Endodermal cell (in vitro differentiated cells): Measurements from ENCODE around the gene AKR1C3. TPM values are rescaled to one million over a fixed set of nuclear protein-coding genes. Genes with fewer than 3 reads are reported as not detected.

Source experiments
- DNase-seq: peaks from one replicate; pipeline ENCODE4 v3.0.0-alpha.2; 2017
- H3K27ac ChIP-seq: 2 replicates; pipeline ENCODE4 v1.5.1; 2013; ENCODE audit warnings: mild to moderate bottlenecking, low read depth, low read length, moderate library complexity
- H3K27me3 ChIP-seq: 2 replicates; pipeline ENCODE4 v1.6.1; 2013; ENCODE audit warnings: mild to moderate bottlenecking, low read length, moderate library complexity; ENCODE audit not compliant: insufficient read depth, control insufficient read depth, poor library complexity, severe bottlenecking
- H3K36me3 ChIP-seq: 2 replicates; pipeline ENCODE4 v1.7.0; 2013; ENCODE audit warnings: mild to moderate bottlenecking, low read length, moderate library complexity; ENCODE audit not compliant: control insufficient read depth, insufficient read depth
- H3K4me1 ChIP-seq: one replicate; pipeline ENCODE4 v1.7.0; 2013; ENCODE audit warnings: low read length; ENCODE audit not compliant: control insufficient read depth, insufficient read depth
- H3K4me3 ChIP-seq: 2 replicates; pipeline ENCODE4 v1.5.1; 2013; ENCODE audit warnings: mild to moderate bottlenecking, low read length, moderate library complexity
- H3K9ac ChIP-seq: 2 replicates; pipeline ENCODE4 v1.6.1; 2013; ENCODE audit warnings: mild to moderate bottlenecking, low read length, moderate library complexity; ENCODE audit not compliant: poor library complexity, severe bottlenecking; ENCODE audit errors: extremely low read depth
- H3K9me3 ChIP-seq: 2 replicates; pipeline ENCODE4 v1.6.1; 2013; ENCODE audit warnings: mild to moderate bottlenecking, low read length, moderate library complexity; ENCODE audit not compliant: control insufficient read depth
- H3K27ac Mint-ChIP-seq: 2 replicates; pipeline ENCODE4 v1.8.0; 2020; ENCODE audit warnings: mixed read lengths
- H3K27me3 Mint-ChIP-seq: 2 replicates; pipeline ENCODE4 v1.8.0; 2021; ENCODE audit warnings: mild to moderate bottlenecking, mixed read lengths; ENCODE audit not compliant: insufficient read depth
- H3K36me3 Mint-ChIP-seq: 2 replicates; pipeline ENCODE4 v1.8.0; 2020; ENCODE audit warnings: low read depth, mixed read lengths
- H3K4me1 Mint-ChIP-seq: 2 replicates; pipeline ENCODE4 v1.8.0; 2020; ENCODE audit warnings: mixed read lengths
- H3K4me3 Mint-ChIP-seq: 2 replicates; pipeline ENCODE4 v1.8.0; 2020; ENCODE audit warnings: mild to moderate bottlenecking, moderate library complexity, mixed read lengths
- H3K9me3 Mint-ChIP-seq: 2 replicates; pipeline ENCODE4 v1.8.0; 2020; ENCODE audit warnings: mild to moderate bottlenecking, mixed read lengths
- CTCF ChIP-seq: fragments of 200-600 bp; sonication (generic); conservative IDR thresholded peaks from 2 replicates; pipeline ENCODE4 v1.5.0; 2021; ENCODE audit warnings: antibody characterized with exemption, mild to moderate bottlenecking
- WGBS, 2 experiments: methylation state at CpG; one replicate each; pipeline versions ENCODE4 v1.1.5 to v1.1.7; 2013; ENCODE audit warnings: missing lambda C conversion rate in 2 of 2, mixed read lengths in 1 of 2; ENCODE audit not compliant: insufficient coverage in 1 of 2, insufficient read length in 1 of 2; 5-methylcytosine and 5-hydroxymethylcytosine counted together
- long read RNA-seq, 4 experiments: library from polyadenylated mRNA in 2 of 4; library from RNA in 1 of 4; library from capped mRNA in 1 of 4; stranded (forward) in 3 of 4; unstranded in 1 of 4; transcript quantifications; one replicate each; pipeline ENCODE4 v2.0.0, GENCODE V29; 2020 to 2021; ENCODE audit warnings: inconsistent platforms in 1 of 4
- polyA plus RNA-seq, 2 experiments: library from polyadenylated mRNA; stranded (reverse); fragments of 50-300 nt; gene quantifications; one replicate each; pipeline ENCODE4 v1.2.3, GENCODE V29; 2013
- total RNA-seq, 2 donors: library from RNA; stranded (reverse); fragmentation: NEBNext Ultra II Directional in 1 of 2; extraction: Animal tissue kit (Norgen Biotek cat#: 25700) in 1 of 2; gene quantifications; 2 replicates in 1 of 2; 3 replicates in 1 of 2; pipeline ENCODE4 v1.2.1, GENCODE V29; 2021

Gene AKR1C3
- total RNA-seq, result 10 to 100 TPM in 1 of 2 donors, 1 to 10 TPM in 1; 6.1 to 28.9 TPM
- polyA plus RNA-seq (2013, experiment 1 of 2), result 1.4 TPM
- 2.2 TPM for polyA plus RNA-seq (2013, experiment 2 of 2)
- long read RNA-seq, experiment 1, transcript AKR1C3-201 (9 exons, 1,807 nt), result major isoform, 15 of 16 reads
- long read RNA-seq, experiment 1, partial matches to known transcripts, result 1 of 16 reads
- long read RNA-seq, experiment 1, other reads (novel, unspliced or antisense), result 0 of 16 reads
- long read RNA-seq, experiment 2, transcript AKR1C3-201 (9 exons, 1,807 nt), result major isoform, 22 of 22 reads
- long read RNA-seq, experiment 2, partial matches to known transcripts, result 0 of 22 reads
- long read RNA-seq, experiment 2, other reads (novel, unspliced or antisense), result 0 of 22 reads
- long read RNA-seq, experiment 3, transcript AKR1C3-201 (9 exons, 1,807 nt), result major isoform, 11 of 11 reads
- long read RNA-seq, experiment 3, partial matches to known transcripts, result 0 of 11 reads
- long read RNA-seq, experiment 3, other reads (novel, unspliced or antisense), result 0 of 11 reads
- long read RNA-seq, experiment 4, transcript AKR1C3-201 (9 exons, 1,807 nt), result major isoform, 63 of 65 reads
- long read RNA-seq, experiment 4, partial matches to known transcripts, result 2 of 65 reads
- long read RNA-seq, experiment 4, other reads (novel, unspliced or antisense), result 0 of 65 reads

- peak; percentile 80 for TF ChIP-seq CTCF
- peak within 1 kb of the TSS; percentile 16 for H3K4me3 ChIP-seq
- no peak within 1 kb of the TSS for H3K9ac ChIP-seq
- H3K4me1 ChIP-seq, result no peaks in the 10 kb centered on the region
- H3K27me3 Mint-ChIP-seq, result peaks cover 7% of the 10 kb centered on the region
- no peaks in the 10 kb centered on the region for H3K27me3 ChIP-seq
- H3K27ac ChIP-seq, result no peak within 1 kb of the TSS
- peaks cover 2% of the 10 kb centered on the region for H3K36me3 Mint-ChIP-seq
- peaks cover 4% of the 10 kb centered on the region for H3K9me3 ChIP-seq
- peaks cover 9% of the 10 kb centered on the region for H3K4me1 Mint-ChIP-seq
- H3K9me3 Mint-ChIP-seq, result peaks cover 3% of the 10 kb centered on the region
- peak within 1 kb of the TSS; percentile 36 for H3K4me3 Mint-ChIP-seq
- 85 to 88% methylated on average over 5 to 9 of the region's 9 CpGs for WGBS, 2 experiments
- H3K27ac Mint-ChIP-seq, result no peak within 1 kb of the TSS
- peak; percentile 81 for DNase-seq
- no peaks in the 10 kb centered on the region for H3K36me3 ChIP-seq
Measured at GRCh38 chr10:5094265-5095205, at the start of gene AKR1C3. Gene AKR1C3, plus strand, starts transcription at chr10:5094414. Its CDS starts 31 bp downstream, at chr10:5094445.

- peaks cover 7% of the 10 kb centered on the region for H3K9me3 Mint-ChIP-seq
- H3K9ac ChIP-seq, result no peak overlapping the region
- 92 to 93% methylated on average over 7 to 9 of the region's 9 CpGs for WGBS, 2 experiments
Measured at GRCh38 chr10:5045095-5045494, 49.1 kb upstream of the AKR1C3 start.

More at GRCh38 chr10:5045095-5045494, 49.1 kb upstream of the AKR1C3 start:
- no peaks in the 10 kb centered on the region for H3K27me3 Mint-ChIP-seq
- Histone ChIP-seq H3K4me3 (no peak overlapping the region), H3K27me3 (no peaks in the 10 kb centered on the region), H3K27ac (no peak overlapping the region), H3K36me3 (no peaks in the 10 kb centered on the region), H3K4me1 (no peaks in the 10 kb centered on the region), H3K9me3 (peaks cover 18% of the 10 kb centered on the region)
- no peaks in the 10 kb centered on the region for H3K4me1 Mint-ChIP-seq
- no peak overlapping the region for H3K4me3 Mint-ChIP-seq
- no peaks in the 10 kb centered on the region for H3K36me3 Mint-ChIP-seq
- no peak overlapping the region for H3K27ac Mint-ChIP-seq
- no peak for TF ChIP-seq CTCF
- DNase-seq, result peak; percentile 44
